ENCODE results near the gene ZNF629.

GRCh38 chr16:30785126-30786106 is 1.6 kb downstream of the ZNF629 start:
- no peak for TF ChIP-seq EZH2 (IDR thresholded peaks at IDR 0.05; ENCODE audit: low read depth, unreplicated experiment)
- TF ChIP-seq, protein P1, sequence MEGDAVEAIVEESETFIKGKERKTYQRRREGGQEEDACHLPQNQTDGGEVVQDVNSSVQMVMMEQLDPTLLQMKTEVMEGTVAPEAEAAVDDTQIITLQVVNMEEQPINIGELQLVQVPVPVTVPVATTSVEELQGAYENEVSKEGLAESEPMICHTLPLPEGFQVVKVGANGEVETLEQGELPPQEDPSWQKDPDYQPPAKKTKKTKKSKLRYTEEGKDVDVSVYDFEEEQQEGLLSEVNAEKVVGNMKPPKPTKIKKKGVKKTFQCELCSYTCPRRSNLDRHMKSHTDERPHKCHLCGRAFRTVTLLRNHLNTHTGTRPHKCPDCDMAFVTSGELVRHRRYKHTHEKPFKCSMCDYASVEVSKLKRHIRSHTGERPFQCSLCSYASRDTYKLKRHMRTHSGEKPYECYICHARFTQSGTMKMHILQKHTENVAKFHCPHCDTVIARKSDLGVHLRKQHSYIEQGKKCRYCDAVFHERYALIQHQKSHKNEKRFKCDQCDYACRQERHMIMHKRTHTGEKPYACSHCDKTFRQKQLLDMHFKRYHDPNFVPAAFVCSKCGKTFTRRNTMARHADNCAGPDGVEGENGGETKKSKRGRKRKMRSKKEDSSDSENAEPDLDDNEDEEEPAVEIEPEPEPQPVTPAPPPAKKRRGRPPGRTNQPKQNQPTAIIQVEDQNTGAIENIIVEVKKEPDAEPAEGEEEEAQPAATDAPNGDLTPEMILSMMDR (conservative IDR thresholded peaks at IDR 0.05; ENCODE audit: low read depth in 2 of 2), result no peak
- TF ChIP-seq EZH2phosphoT487 (IDR thresholded peaks at IDR 0.05; ENCODE audit: unreplicated experiment), result no peak
- no peak for TF ChIP-seq POLR2AphosphoS5 (IDR thresholded peaks at IDR 0.05; ENCODE audit: low read depth)
- TF ChIP-seq REST (IDR thresholded peaks at IDR 0.05; ENCODE audit: unreplicated experiment), result no peak
- no peak for TF ChIP-seq ZNF462 (CRISPR knock-in tag; IDR thresholded peaks at IDR 0.05)
- TF ChIP-seq JUNB (IDR thresholded peaks at IDR 0.05; ENCODE audit: unreplicated experiment), result no peak
- TF ChIP-seq ZNF331 (CRISPR knock-in tag; IDR thresholded peaks at IDR 0.05; ENCODE audit: low read depth), result no peak
- no peak for TF ChIP-seq CREB1 (CRISPR knock-in tag; IDR thresholded peaks at IDR 0.05; ENCODE audit: low read depth)
- TF ChIP-seq ZNF114 (CRISPR knock-in tag; IDR thresholded peaks at IDR 0.05), result no peak
